DMS53 (cell line): ENCODE measurements around the gene VEGFB.

Source experiments
- DNase-seq: peaks from one replicate; lab custom pipeline; 2025; lab: John Stamatoyannopoulos, UW

VEGFB gene

GRCh38 chr11:64284048-64284961 lies 49.9 kb downstream of the VEGFB start, which contains the start of gene BAD:
Gene BAD (minus strand): TSS chr11:64284665. CDS start chr11:64284368, 297 bp downstream.
- peak; percentile 97 for DNase-seq

DNA sequence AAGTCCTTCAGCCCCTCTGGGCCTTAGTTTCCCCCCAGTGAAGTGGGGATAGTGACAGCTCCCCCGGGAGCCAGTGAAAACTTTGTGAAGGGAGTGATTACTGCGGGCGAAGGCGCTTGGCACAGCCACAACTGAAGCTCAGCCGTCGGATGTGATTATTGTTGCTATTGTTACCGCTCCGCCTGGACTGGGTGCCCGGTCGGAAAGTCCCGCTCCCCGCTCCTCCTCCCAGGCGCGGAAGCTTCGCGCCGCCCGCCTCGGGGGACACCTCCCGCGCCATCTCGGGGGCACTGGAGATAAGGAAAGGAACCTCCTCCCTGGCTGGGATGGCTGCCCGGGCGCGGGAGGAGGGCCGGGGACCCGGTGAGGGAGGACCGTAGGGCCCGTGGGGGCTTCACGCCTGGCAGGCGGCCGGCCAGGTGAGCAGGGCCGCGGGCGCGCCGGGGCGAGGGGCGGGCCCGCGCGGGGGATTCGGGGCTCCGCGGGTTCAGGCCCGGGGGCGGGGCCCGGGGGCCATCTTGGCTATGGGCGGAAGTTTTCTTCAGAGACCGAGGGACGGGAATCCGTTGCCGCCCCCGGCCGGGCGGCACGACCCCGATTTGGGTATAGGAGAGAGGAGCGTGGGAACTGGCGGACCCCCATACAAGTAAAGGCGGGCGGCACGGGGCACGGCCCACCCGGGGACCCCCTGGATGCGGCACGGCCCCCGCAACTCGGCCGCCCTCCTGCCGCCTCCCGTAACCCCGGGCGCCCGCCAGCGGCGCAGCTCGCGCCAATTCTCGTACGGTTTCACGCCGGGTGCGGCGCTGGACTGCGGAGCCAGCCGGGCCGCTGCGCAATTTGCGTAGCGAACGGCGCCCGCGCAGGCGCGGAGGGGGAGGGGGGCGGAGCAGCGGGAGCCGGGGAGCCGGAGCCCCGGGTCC lies 50.8 kb downstream of the VEGFB start, which contains the start of gene GPR137:
Gene GPR137 (plus strand): TSS at position 887 of the 923 bp plus-strand sequence. CDS start 677 bp downstream, outside the sequence.
- DNase-seq, result peak; percentile 89

DNA sequence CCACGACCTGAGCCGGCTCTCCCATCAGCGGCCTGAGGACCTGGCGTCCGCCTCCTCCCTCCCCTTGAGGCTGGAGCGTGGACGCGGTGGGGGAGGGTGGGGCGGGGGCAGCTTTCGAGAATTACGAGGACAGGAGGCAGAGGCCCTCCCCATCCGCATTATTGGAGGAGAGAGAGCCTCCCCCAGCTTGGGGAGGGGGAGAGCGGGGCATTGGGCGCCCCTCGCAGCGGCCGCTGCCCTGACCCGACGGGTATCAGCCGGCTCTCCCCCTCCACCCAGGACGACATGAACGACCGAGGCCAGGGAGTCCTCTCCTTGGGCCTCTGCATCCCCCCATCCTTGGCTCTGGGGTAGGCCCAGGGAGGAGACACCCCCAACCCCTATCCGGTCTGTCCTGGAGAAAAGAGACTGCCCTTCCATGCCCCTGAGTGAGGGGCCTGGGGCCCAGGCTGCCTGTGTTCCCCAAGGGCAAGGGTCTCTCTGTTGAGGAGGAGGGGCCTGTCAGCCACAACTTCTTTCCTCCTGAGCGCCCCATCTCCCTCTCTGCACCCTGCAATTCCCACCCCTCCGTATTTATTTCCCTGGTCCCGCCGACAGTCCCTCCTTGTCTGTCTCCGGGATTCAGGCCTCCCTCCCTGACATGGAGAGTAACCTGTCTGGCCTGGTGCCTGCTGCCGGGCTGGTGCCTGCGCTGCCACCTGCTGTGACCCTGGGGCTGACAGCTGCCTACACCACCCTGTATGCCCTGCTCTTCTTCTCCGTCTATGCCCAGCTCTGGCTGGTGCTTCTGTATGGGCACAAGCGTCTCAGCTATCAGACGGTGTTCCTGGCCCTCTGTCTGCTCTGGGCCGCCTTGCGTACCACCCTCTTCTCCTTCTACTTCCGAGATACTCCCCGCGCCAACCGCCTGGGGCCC lies 51.8 kb downstream of the VEGFB start:
- DNase-seq, result peak; percentile 80

DNA sequence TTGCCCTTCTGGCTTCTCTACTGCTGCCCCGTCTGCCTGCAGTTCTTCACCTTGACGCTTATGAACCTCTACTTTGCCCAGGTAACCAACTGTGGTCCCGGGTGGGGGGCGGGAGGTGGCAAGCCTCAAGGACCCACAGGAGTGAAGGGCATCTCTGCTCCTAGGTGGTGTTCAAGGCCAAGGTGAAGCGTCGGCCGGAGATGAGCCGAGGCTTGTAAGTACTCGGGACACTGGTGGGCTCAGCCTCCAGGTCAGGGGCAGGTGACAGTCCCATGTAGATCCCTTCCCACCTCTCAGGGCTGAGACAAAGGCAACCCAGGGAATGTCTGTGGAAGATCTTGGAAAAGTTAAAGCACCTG lies 52.4 kb downstream of the VEGFB start:
- no peak for DNase-seq

DNA sequence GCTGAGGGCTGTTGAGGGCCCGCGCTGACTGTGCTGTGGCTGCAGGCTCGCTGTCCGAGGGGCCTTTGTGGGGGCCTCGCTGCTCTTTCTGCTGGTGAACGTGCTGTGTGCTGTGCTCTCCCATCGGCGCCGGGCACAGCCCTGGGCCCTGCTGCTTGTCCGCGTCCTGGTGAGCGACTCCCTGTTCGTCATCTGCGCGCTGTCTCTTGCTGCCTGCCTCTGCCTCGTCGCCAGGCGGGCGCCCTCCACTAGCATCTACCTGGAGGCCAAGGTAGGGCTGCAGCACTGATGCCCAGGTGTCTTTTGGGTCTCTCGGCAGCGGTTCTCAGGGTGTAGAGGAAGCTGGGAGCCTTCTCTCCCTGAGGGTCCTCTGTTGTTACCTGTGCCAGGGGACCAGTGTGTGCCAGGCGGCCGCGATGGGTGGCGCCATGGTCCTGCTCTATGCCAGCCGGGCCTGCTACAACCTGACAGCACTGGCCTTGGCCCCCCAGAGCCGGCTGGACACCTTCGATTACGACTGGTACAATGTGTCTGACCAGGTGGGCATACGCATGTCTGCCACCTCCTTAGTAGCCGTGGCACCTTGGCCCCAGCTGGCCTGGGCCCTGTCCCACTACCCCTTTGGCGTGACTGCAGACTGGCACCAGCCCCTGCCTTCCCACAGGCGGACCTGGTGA lies 53.4 kb downstream of the VEGFB start:
- DNase-seq, result no peak

DNA sequence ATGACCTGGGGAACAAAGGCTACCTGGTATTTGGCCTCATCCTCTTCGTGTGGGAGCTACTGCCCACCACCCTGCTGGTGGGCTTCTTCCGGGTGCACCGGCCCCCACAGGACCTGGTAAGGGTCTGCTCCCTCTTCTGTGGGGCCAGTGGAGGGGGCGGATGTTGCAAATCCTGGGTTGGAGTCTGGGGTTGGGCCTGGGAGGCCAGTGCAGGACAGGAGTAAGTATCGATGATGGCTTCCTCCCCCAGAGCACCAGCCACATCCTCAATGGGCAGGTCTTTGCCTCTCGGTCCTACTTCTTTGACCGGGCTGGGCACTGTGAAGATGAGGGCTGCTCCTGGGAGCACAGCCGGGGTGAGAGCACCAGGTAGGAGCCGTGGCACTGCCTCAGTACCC lies 54.0 kb downstream of the VEGFB start:
- DNase-seq, result no peak
